ENCODE results near the gene GALE. TPM values are rescaled to one million over a fixed set of nuclear protein-coding genes. Genes with fewer than 3 reads are reported as not detected.
A peak's percentile ranks its signal among the peaks of the same experiment; 100 is the strongest.
"Not testable (repeated sequence)": the region's sequence is repeated elsewhere in the genome, so short reads cannot be mapped to it uniquely, and the experiment has no call there.

The GALE gene
- total RNA-seq (14.1 and 16.0 TPM in 2 replicates), polyA plus RNA-seq (11.9 and 19.6 TPM in 2 replicates), polyA minus RNA-seq (ENCODE audit: low replicate concordance) (14.2 and 23.2 TPM in 2 replicates)
- 12.2 and 24.4 TPM in 2 replicates for polyA plus RNA-seq (2012)

DNA sequence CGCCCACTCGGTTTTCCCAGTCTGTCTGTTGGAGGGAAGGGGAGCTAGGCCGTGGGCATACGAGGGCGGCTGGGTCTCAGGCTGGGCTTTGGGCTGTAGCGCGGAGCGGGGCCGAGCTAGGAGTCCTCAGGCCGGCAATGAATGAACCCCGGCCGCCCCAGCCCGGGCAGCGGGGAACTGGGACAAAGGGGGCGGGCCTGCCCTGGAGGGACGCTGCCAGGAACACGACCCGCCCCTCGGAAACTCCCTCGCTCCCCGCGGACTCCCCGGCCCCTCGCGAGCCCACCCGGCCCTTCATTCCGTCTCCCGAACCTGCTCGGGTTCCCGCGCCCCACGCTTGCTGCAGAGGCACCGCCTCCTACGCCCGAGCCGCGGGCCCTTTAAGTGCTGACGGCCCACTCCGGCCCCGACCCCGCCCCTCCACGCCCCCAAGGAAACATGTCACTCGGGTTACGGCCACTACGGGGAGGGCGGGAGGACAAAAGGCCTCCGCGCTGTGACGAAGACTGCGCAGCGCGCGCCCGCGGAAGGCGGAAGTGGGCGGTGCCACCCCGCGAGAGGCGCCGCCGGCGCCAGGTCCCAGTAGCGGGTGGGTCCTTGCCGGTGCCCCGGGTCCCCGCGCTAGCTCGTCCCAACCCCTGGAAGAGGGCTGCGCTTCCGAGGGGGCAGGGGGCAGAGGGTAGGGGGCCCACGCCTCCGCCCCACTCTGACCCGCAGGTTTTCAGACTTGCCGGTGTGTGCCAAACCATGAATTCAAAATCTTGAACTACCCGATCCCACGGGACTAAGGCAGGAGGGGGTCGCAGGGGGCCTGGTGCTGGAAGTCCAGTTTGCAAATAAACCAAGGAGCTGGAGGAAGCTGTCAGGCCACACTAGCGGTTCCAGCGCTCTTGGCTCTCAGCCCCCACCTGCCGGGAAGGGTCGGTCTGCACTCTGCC lies at the start of gene GALE:
Gene GALE (minus strand): TSS at position 355 of the 938 bp plus-strand sequence. CDS start 1,747 bp downstream, outside the sequence.
- H3K4me2 ChIP-seq (ENCODE audit: extremely low read depth, insufficient read depth, low read length) = peak within 1 kb of the TSS; percentile 100
- peaks cover 13% of the 10 kb centered on the region for H3K36me3 ChIP-seq (ENCODE audit: control insufficient read depth, insufficient read depth, low read length)
- H3K4me3 ChIP-seq (replicated peaks in 1 of 4; ENCODE audit: control extremely low read depth in 1 of 4, insufficient read depth in 1 of 4, low read depth in 3 of 4, low read length in 4 of 4) = peak within 1 kb of the TSS; percentile 51 to 89 (median 78)
- H2AFZ ChIP-seq (ENCODE audit: low read length) = peak within 1 kb of the TSS; percentile 70
- H3K27ac ChIP-seq (ENCODE audit: insufficient read depth, low read length) = peak within 1 kb of the TSS; percentile 63
- TF ChIP-seq, protein P1, sequence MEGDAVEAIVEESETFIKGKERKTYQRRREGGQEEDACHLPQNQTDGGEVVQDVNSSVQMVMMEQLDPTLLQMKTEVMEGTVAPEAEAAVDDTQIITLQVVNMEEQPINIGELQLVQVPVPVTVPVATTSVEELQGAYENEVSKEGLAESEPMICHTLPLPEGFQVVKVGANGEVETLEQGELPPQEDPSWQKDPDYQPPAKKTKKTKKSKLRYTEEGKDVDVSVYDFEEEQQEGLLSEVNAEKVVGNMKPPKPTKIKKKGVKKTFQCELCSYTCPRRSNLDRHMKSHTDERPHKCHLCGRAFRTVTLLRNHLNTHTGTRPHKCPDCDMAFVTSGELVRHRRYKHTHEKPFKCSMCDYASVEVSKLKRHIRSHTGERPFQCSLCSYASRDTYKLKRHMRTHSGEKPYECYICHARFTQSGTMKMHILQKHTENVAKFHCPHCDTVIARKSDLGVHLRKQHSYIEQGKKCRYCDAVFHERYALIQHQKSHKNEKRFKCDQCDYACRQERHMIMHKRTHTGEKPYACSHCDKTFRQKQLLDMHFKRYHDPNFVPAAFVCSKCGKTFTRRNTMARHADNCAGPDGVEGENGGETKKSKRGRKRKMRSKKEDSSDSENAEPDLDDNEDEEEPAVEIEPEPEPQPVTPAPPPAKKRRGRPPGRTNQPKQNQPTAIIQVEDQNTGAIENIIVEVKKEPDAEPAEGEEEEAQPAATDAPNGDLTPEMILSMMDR (conservative IDR thresholded peaks at IDR 0.05 in 1 of 2, IDR thresholded peaks at IDR 0.05 in 1 of 2; ENCODE audit: low read depth in 1 of 2, low read length in 2 of 2) = no peak
- TF ChIP-seq EZH2 (IDR thresholded peaks at IDR 0.05; ENCODE audit: low read length, missing control alignments) = no peak
- peak within 1 kb of the TSS; percentile 77 for H3K9ac ChIP-seq (ENCODE audit: insufficient read depth, low read length)
- H4K20me1 ChIP-seq (ENCODE audit: control insufficient read depth, extremely low read depth, insufficient read depth, low read length) = no peaks in the 10 kb centered on the region
- no peaks in the 10 kb centered on the region for H3K9me3 ChIP-seq (ENCODE audit: control insufficient read depth, insufficient read depth, low read depth, low read length)
- no peaks in the 10 kb centered on the region for H3K79me2 ChIP-seq (ENCODE audit: control insufficient read depth, insufficient read depth, low read length)
- no peaks in the 10 kb centered on the region for H3K27me3 ChIP-seq (ENCODE audit: control insufficient read depth, insufficient read depth, low read length)
- DNase-seq (ENCODE audit: low read depth in 2 of 2) = peak; percentile 94 to 95
- peaks cover 8% of the 10 kb centered on the region for H3K4me1 ChIP-seq (ENCODE audit: control insufficient read depth, extremely low read depth, insufficient read depth, low read length)

DNA sequence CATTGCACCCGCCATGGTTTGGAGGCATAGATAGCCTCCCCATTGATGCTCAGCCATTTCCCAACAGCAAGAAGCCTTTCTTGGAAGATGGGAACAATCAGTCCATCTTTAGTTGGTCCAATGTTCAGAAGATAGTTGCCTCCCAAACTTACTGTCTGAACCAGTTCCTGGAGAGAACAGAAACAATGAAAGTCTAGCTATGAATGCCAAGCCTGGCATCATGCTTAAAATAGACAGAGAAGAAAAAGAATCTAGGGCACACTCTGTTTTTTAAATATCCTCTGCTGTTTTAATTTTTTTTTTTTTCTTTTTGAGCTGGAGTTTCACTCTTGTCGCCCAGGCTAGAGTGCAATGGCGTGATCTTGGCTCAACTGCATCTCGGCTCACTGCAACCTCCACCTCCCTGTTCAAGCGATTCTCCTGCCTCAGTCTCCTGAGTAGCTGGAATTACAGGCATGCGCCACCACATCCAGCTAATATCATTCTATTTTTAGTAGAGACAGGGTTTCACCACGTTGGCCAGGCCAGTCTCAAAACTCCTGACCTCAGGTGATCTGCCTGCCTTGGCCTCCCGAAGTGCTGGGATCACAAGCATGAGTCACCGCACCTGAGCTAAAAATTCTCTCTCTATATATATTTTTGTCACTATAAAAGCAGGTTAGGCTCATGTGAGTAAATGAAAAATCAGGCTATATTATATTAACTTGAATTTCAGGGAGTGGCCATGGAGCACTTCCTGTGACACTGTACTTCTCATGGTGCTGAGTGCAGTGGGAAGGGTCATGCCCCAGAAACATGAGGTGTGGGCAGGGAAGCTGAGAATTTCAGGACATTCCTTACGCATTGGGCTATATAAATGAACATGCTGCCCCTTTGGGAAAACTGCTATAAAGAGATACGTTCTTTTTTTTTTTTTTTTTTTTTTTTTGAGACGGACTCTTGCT lies 48.4 kb upstream of the GALE start:
- no peak overlapping the region for H3K27ac ChIP-seq (ENCODE audit: insufficient read depth, low read length)
- no peaks in the 10 kb centered on the region for H4K20me1 ChIP-seq (ENCODE audit: control insufficient read depth, extremely low read depth, insufficient read depth, low read length)
- H3K4me1 ChIP-seq (ENCODE audit: control insufficient read depth, extremely low read depth, insufficient read depth, low read length) = no peaks in the 10 kb centered on the region
- no peak overlapping the region for H3K4me3 ChIP-seq (replicated peaks in 1 of 4; ENCODE audit: control extremely low read depth in 1 of 4, insufficient read depth in 1 of 4, low read depth in 3 of 4, low read length in 4 of 4)
- no peak overlapping the region for H3K9ac ChIP-seq (ENCODE audit: insufficient read depth, low read length)
- no peaks in the 10 kb centered on the region for H3K79me2 ChIP-seq (ENCODE audit: control insufficient read depth, insufficient read depth, low read length)
- H3K36me3 ChIP-seq (ENCODE audit: control insufficient read depth, insufficient read depth, low read length) = no peaks in the 10 kb centered on the region
- TF ChIP-seq EZH2 (IDR thresholded peaks at IDR 0.05; ENCODE audit: low read length, missing control alignments) = no peak
- TF ChIP-seq, protein P1 (conservative IDR thresholded peaks at IDR 0.05 in 1 of 2, IDR thresholded peaks at IDR 0.05 in 1 of 2; ENCODE audit: low read depth in 1 of 2, low read length in 2 of 2) = no peak
- DNase-seq (ENCODE audit: low read depth in 2 of 2) = no peak
- no peaks in the 10 kb centered on the region for H3K9me3 ChIP-seq (ENCODE audit: control insufficient read depth, insufficient read depth, low read depth, low read length)
- no peak overlapping the region for H2AFZ ChIP-seq (ENCODE audit: low read length)
- H3K27me3 ChIP-seq (ENCODE audit: control insufficient read depth, insufficient read depth, low read length) = no peaks in the 10 kb centered on the region
- H3K4me2 ChIP-seq (ENCODE audit: extremely low read depth, insufficient read depth, low read length) = no peak overlapping the region

DNA sequence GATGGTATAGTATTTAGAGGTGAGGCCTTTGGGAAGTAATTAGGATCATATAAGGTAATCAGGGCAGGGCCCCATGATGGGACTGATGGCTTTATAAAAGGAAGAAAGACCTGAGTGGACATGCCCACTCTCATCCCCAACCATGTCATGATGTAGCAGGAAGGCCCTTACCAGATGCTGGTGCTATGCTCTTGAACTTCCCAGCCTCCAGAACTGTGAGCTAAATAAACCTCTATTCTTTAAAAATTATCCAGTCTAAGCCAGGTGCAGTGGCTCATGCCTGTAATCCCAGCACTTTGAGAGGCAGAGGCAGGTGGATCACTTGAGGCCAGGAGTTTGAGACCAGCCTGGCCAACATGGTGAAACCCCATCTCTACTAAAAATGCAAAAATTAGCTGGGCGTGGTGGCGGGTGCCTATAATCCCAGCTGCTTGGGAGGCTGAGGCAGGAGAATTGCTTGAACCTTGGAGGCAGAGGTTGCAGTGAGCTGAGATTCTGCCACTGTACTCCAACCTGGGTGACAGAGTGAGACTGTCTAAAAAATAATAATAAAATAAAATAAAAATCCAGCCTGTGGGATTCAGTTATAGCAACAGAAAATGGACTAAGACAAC lies 47.0 kb upstream of the GALE start:
- not testable (repeated sequence) for H3K27ac ChIP-seq (ENCODE audit: insufficient read depth, low read length); H3K9me3 ChIP-seq (ENCODE audit: control insufficient read depth, insufficient read depth, low read depth, low read length); H2AFZ ChIP-seq (ENCODE audit: low read length); H3K4me2 ChIP-seq (ENCODE audit: extremely low read depth, insufficient read depth, low read length); H3K27me3 ChIP-seq (ENCODE audit: control insufficient read depth, insufficient read depth, low read length); H3K9ac ChIP-seq (ENCODE audit: insufficient read depth, low read length); DNase-seq (ENCODE audit: low read depth in 2 of 2); H3K4me3 ChIP-seq (replicated peaks in 1 of 4; ENCODE audit: control extremely low read depth in 1 of 4, insufficient read depth in 1 of 4, low read depth in 3 of 4, low read length in 4 of 4); H3K4me1 ChIP-seq (ENCODE audit: control insufficient read depth, extremely low read depth, insufficient read depth, low read length); H3K36me3 ChIP-seq (ENCODE audit: control insufficient read depth, insufficient read depth, low read length); H4K20me1 ChIP-seq (ENCODE audit: control insufficient read depth, extremely low read depth, insufficient read depth, low read length); H3K79me2 ChIP-seq (ENCODE audit: control insufficient read depth, insufficient read depth, low read length)
